ENCODE results near the gene CHAC1. TPM values are rescaled to one million over a fixed set of nuclear protein-coding genes. Genes with fewer than 3 reads are reported as not detected.

Gene CHAC1
- polyA plus RNA-seq, 2 of the 4 experiments (the other 2 are of a cell fraction) = 4.9 to 22.2 TPM

DNA sequence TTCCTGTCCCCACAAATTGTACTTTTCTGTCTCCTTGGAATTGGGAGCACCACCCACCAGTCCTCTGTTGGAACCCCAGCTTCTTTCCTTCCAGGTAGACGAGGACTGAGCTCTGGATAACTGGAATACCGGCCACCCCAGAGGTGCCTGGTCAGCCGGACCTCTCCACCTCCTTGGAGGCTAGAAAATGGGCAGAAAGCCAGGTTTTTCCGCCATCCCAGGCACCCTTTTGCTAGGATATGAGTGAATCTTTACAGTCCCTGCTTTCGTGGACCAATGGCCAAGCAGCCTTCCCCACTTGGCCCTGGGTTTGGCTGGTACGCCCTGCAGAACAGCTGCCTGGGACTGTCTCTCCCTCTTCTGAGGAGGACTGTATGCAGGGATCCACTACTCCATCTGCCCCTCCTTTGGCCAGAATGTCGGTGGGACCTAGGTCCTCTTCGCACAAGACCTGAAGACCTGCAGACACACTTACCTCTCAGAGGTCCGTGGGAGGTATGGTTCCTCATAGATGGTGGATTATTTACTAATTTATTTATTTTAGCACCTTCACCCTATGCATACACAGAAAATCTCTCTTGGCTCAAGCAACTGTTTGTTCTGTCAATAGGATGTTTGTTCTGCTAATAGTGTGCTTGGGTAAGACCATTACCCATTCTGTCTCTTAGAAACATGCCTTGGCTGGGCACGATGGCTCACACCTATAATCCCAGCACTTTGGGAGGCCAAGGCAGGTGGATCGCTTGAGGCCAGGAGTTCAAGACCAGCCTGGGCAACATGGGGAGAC lies 8.6 kb upstream of the CHAC1 start:
- POLR2A ChIA-PET = interaction anchor here (0.6 kb wide), 1 partner anchor 8 kb away, joined by 3 read pairs; the partner anchor contains the start of gene CHAC1
- peaks cover 12% of the 10 kb centered on the region for H3K4me1 ChIP-seq
- WGBS (ENCODE audit: missing lambda C conversion rate) = 72% methylated on average over 10 of the region's 11 CpGs
- no peak overlapping the region for H3K4me2 ChIP-seq
- CTCF ChIA-PET = interaction anchor here (1.2 to 4.7 kb wide), 5 partner anchors 13 to 78 kb away, joined by 3 to 65 read pairs (median 4); no protein-coding TSS in a partner anchor
- DNase-seq (ENCODE audit: low read depth in 1 of 2, low spot score in 1 of 2) (no peak), FAIRE-seq (no peak), ATAC-seq (no peak)
- no peaks in the 10 kb centered on the region for H3K9me3 ChIP-seq
- no peak overlapping the region for H3K27ac ChIP-seq
- TF ChIP-seq ZSCAN20 (CRISPR knock-in tag; IDR thresholded peaks at IDR 0.05) = no peak
- TF ChIP-seq MAZ (IDR thresholded peaks at IDR 0.05; ENCODE audit: borderline replicate concordance, low read depth, low read length) = no peak
- TF ChIP-seq, protein P1, sequence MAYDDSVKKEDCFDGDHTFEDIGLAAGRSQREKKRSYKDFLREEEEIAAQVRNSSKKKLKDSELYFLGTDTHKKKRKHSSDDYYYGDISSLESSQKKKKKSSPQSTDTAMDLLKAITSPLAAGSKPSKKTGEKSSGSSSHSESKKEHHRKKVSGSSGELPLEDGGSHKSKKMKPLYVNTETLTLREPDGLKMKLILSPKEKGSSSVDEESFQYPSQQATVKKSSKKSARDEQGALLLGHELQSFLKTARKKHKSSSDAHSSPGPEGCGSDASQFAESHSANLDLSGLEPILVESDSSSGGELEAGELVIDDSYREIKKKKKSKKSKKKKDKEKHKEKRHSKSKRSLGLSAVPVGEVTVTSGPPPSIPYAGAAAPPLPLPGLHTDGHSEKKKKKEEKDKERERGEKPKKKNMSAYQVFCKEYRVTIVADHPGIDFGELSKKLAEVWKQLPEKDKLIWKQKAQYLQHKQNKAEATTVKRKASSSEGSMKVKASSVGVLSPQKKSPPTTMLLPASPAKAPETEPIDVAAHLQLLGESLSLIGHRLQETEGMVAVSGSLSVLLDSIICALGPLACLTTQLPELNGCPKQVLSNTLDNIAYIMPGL (CRISPR knock-in tag; IDR thresholded peaks at IDR 0.05; ENCODE audit: borderline replicate concordance) = no peak
- TF ChIP-seq KDM5A (IDR thresholded peaks at IDR 0.05) = no peak
- no peak for TF ChIP-seq PHF8 (IDR thresholded peaks at IDR 0.05; ENCODE audit: borderline replicate concordance, low read depth)
- no peak for TF ChIP-seq CBX2 (IDR thresholded peaks at IDR 0.05; ENCODE audit: borderline replicate concordance, low read depth)
- TF ChIP-seq, protein P2, sequence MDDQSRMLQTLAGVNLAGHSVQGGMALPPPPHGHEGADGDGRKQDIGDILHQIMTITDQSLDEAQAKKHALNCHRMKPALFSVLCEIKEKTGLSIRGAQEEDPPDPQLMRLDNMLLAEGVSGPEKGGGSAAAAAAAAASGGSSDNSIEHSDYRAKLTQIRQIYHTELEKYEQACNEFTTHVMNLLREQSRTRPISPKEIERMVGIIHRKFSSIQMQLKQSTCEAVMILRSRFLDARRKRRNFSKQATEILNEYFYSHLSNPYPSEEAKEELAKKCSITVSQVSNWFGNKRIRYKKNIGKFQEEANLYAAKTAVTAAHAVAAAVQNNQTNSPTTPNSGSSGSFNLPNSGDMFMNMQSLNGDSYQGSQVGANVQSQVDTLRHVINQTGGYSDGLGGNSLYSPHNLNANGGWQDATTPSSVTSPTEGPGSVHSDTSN (IDR thresholded peaks at IDR 0.05) = no peak
- no peak for TF ChIP-seq RNF2 (IDR thresholded peaks at IDR 0.05; ENCODE audit: borderline replicate concordance, low read depth)
- TF ChIP-seq ZNF302 (CRISPR knock-in tag; IDR thresholded peaks at IDR 0.05) = no peak
- TF ChIP-seq CEBPB (IDR thresholded peaks at IDR 0.05) = no peak
- TF ChIP-seq EHF (CRISPR knock-in tag; IDR thresholded peaks at IDR 0.05) = no peak
- TF ChIP-seq, protein P3, sequence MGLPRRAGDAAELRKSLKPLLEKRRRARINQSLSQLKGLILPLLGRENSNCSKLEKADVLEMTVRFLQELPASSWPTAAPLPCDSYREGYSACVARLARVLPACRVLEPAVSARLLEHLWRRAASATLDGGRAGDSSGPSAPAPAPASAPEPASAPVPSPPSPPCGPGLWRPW (IDR thresholded peaks at IDR 0.05) = no peak
- TF ChIP-seq HOXB13 (CRISPR knock-in tag; IDR thresholded peaks at IDR 0.05; ENCODE audit: low read depth) = no peak
- TF ChIP-seq CBX8 (IDR thresholded peaks at IDR 0.05) = no peak
- no peak for TF ChIP-seq KDM1A (IDR thresholded peaks at IDR 0.05; ENCODE audit: low read depth)
- TF ChIP-seq RARB (CRISPR knock-in tag; IDR thresholded peaks at IDR 0.05) = no peak
- H3K4me3 ChIP-seq = no peak overlapping the region

DNA sequence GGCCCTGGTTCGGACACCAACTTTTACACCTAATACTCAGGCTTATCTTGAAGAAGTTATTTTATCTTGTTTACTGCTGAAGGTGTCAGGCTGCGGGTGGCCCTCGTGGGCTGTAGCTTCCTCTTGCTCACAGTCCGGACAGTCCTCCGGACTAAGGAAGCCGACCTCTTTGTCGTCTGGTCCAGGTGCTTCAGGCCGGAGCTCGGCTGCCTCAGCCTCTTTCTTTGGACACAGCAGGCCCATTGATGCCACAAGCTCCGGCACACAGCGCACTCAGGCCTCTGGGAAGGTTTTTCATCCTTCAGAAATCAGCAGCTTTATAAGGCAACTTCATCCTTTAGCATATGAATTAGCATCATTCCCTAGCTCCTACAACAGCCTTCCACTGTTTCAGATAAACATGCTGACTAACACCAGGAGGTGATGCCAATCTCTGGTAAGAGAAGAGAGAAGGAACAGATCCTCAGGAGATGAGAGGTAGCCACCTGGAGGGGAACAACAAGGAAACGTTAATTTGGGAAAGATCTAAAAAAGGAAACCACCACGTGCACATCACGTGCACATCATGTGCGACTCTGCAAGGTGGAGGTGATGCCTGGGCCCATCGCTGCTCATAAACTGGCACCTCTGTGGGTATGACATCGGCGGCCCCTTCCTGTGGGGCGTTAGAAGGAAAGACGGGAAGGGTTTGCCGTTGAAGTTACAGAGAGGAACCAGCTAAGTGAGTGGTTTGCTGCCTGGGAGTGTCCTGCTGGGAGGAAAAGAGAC lies 4.4 kb upstream of the CHAC1 start:
- Histone ChIP-seq H3K4me3 (no peak overlapping the region), H3K27ac (no peak overlapping the region; a peak in 1 of 6 replicates), H3K4me1 (peaks cover 11% of the 10 kb centered on the region), H3K4me2 (no peak overlapping the region), H3K9me3 (no peaks in the 10 kb centered on the region)
- FAIRE-seq = no peak
- no peak for ATAC-seq
- POLR2A ChIA-PET = no interaction called here
- no peak for TF ChIP-seq RARB (CRISPR knock-in tag; IDR thresholded peaks at IDR 0.05)
- TF ChIP-seq, protein P4, sequence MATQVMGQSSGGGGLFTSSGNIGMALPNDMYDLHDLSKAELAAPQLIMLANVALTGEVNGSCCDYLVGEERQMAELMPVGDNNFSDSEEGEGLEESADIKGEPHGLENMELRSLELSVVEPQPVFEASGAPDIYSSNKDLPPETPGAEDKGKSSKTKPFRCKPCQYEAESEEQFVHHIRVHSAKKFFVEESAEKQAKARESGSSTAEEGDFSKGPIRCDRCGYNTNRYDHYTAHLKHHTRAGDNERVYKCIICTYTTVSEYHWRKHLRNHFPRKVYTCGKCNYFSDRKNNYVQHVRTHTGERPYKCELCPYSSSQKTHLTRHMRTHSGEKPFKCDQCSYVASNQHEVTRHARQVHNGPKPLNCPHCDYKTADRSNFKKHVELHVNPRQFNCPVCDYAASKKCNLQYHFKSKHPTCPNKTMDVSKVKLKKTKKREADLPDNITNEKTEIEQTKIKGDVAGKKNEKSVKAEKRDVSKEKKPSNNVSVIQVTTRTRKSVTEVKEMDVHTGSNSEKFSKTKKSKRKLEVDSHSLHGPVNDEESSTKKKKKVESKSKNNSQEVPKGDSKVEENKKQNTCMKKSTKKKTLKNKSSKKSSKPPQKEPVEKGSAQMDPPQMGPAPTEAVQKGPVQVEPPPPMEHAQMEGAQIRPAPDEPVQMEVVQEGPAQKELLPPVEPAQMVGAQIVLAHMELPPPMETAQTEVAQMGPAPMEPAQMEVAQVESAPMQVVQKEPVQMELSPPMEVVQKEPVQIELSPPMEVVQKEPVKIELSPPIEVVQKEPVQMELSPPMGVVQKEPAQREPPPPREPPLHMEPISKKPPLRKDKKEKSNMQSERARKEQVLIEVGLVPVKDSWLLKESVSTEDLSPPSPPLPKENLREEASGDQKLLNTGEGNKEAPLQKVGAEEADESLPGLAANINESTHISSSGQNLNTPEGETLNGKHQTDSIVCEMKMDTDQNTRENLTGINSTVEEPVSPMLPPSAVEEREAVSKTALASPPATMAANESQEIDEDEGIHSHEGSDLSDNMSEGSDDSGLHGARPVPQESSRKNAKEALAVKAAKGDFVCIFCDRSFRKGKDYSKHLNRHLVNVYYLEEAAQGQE (IDR thresholded peaks at IDR 0.05) = no peak
- TF ChIP-seq, protein P5, sequence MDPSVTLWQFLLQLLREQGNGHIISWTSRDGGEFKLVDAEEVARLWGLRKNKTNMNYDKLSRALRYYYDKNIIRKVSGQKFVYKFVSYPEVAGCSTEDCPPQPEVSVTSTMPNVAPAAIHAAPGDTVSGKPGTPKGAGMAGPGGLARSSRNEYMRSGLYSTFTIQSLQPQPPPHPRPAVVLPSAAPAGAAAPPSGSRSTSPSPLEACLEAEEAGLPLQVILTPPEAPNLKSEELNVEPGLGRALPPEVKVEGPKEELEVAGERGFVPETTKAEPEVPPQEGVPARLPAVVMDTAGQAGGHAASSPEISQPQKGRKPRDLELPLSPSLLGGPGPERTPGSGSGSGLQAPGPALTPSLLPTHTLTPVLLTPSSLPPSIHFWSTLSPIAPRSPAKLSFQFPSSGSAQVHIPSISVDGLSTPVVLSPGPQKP (IDR thresholded peaks at IDR 0.05; ENCODE audit: low read depth, low read length) = no peak
- TF ChIP-seq FOXS1 (CRISPR knock-in tag; IDR thresholded peaks at IDR 0.05) = no peak
- TF ChIP-seq HOXB5 (CRISPR knock-in tag; IDR thresholded peaks at IDR 0.05) = no peak
- no peak for TF ChIP-seq POLR2A (IDR thresholded peaks at IDR 0.05; ENCODE audit: low read length)
- TF ChIP-seq, protein P6, sequence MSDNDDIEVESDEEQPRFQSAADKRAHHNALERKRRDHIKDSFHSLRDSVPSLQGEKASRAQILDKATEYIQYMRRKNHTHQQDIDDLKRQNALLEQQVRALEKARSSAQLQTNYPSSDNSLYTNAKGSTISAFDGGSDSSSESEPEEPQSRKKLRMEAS (IDR thresholded peaks at IDR 0.05) = no peak
- no peak for TF ChIP-seq ZFP36 (IDR thresholded peaks at IDR 0.05; ENCODE audit: borderline replicate concordance, partially characterized antibody)
- no peak for DNase-seq (ENCODE audit: low read depth in 1 of 2, low spot score in 1 of 2)
- 82% methylated on average over 21 of the region's 21 CpGs for WGBS (ENCODE audit: missing lambda C conversion rate)
- CTCF ChIA-PET = interaction anchor here (1.6 to 1.7 kb wide), 2 partner anchors 17 to 18 kb away, joined by 3 to 4 read pairs; no protein-coding TSS in a partner anchor
